Pancreas (tissue), 10 donors: Measurements from ENCODE around the gene TOX3. TPM values are rescaled to one million over a fixed set of nuclear protein-coding genes. Genes with fewer than 3 reads are reported as not detected.

Experiments used
- ATAC-seq, 4 donors: fragments of 200-7000 bp; cut with Tn5 transposase; one replicate each; pipeline versions ENCODE4 v1.8.0 to v1.9.1; 2020; ENCODE audit warnings: mild to moderate bottlenecking in 4 of 4, moderate library complexity in 4 of 4
- DNase-seq, 6 donors: peaks; one replicate each; pipeline ENCODE4 v3.0.0-alpha.2; 2020
- FAIRE-seq: peaks from 2 replicates; lab custom pipeline; 2012; peaks lifted over from hg19 to GRCh38; lab: Jason Lieb, UNC
- H3K27ac ChIP-seq, 4 donors: fragments of 200-600 bp; sonication (generic); 1 replicate in 3 of 4; 2 replicates in 1 of 4; pipeline versions ENCODE4 v1.5.0 to v1.8.0; 2020
- H3K27me3 ChIP-seq, 4 donors: fragments of 200-600 bp; one replicate each; pipeline ENCODE4 v1.8.0; 2021
- H3K36me3 ChIP-seq, 3 donors: fragments of 200-600 bp; sonication (generic) in 1 of 3; one replicate each; pipeline versions ENCODE4 v1.5.0 to v1.8.0; 2020 to 2021
- H3K4me1 ChIP-seq, 3 donors: fragments of 200-600 bp; one replicate each; pipeline ENCODE4 v1.8.0; 2021
- H3K4me3 ChIP-seq, 4 donors: fragments of 200-600 bp; sonication (generic) in 2 of 4; one replicate each; pipeline versions ENCODE4 v1.5.0 to v1.8.0; 2020 to 2021
- H3K9me3 ChIP-seq, 4 donors: fragments of 200-600 bp; one replicate each; pipeline ENCODE4 v1.8.0; 2021
- CTCF ChIP-seq, 4 donors: fragments of 200-600 bp; sonication (generic) in 3 of 4; IDR thresholded peaks; one replicate each; pipeline versions ENCODE4 v1.5.0 to v1.8.0; 2021; ENCODE audit warnings: antibody characterized with exemption in 4 of 4
- WGBS, 2 donors: extraction: QIAGEN DNeasy Blood & Tissue Kit; methylation state at CpG; one replicate each; pipeline ENCODE4 v1.1.7; 2013; 5-methylcytosine and 5-hydroxymethylcytosine counted together
- intact Hi-C, 3 donors: fragments of 100-400 bp; cut with DNase I; formaldehyde crosslinking; loops; one replicate each; pipeline versions ENCODE4 v1.11.1 to v1.14.2; 2022
- polyA plus RNA-seq, 2 donors: library from polyadenylated mRNA; stranded (reverse); fragments of 200-250 nt; gene quantifications; one replicate each; pipeline ENCODE4 v1.2.3, GENCODE V29; 2013
- total RNA-seq, 6 donors: library from RNA; stranded (reverse); fragmentation: NEBNext Ultra II Directional in 4 of 6; extraction: Animal tissue kit (Norgen Biotek cat#: 25700) in 4 of 6; gene quantifications; one replicate each; pipeline versions ENCODE4 v1.2.1 to v1.2.4, GENCODE V29; 2021 to 2023
- donor health status: healthy with polysubstance abuse.
- donor health status: DM: no; HTN: no; CAD: no; lungs with moderate emphysema.
- donor health status: DM: no; HTN: no; CAD: no.
- donor health status: control.
- donor health status: control.
- donor health status: Bipolar disorder and iron deficiency.
- donor health status: DM: yes; HTN: yes; CAD: no.
- donor health status: DM: no; HTN: no; CAD: no.
- donor health status: DM: no; HTN: no; CAD: no.
- donor health status: DM: yes; HTN: yes; CAD: no.

The TOX3 gene
- total and polyA plus RNA-seq, 8 donors: 1.1 to 6.1 (median 4.2) TPM

GRCh38 chr16:52398021-52398420 is 148.9 kb downstream of the TOX3 start:
- H3K36me3 ChIP-seq: no peaks in the 10 kb centered on the region
- TF ChIP-seq CTCF (IDR thresholded peaks at IDR 0.05): no peak
- H3K4me1 ChIP-seq: no peaks in the 10 kb centered on the region
- no peaks in the 10 kb centered on the region for H3K9me3 ChIP-seq
- FAIRE-seq (no peak), DNase-seq (no peak), ATAC-seq (no peak)
- H3K27ac ChIP-seq: no peak overlapping the region
- 80 to 90% methylated on average over 1 of the region's 1 CpG for WGBS, 2 donors
- no peaks in the 10 kb centered on the region for H3K27me3 ChIP-seq
- intact Hi-C loops: no loop called here
- no peak overlapping the region for H3K4me3 ChIP-seq

- H3K4me3 ChIP-seq: no peak overlapping the region
- H3K27me3 ChIP-seq: no peaks in the 10 kb centered on the region
- no peak for FAIRE-seq
- H3K27ac ChIP-seq: no peak overlapping the region
- no peak for TF ChIP-seq CTCF (IDR thresholded peaks at IDR 0.05)
- H3K9me3 ChIP-seq: no peaks in the 10 kb centered on the region
- whole genome bisulfite sequencing, 2 donors: 84 to 95% methylated on average over 3 of the region's 3 CpGs
- intact Hi-C loops: no loop called here
- H3K36me3 ChIP-seq: no peaks in the 10 kb centered on the region
- ATAC-seq: no peak
- no peak for DNase-seq
- no peaks in the 10 kb centered on the region for H3K4me1 ChIP-seq
Observed at GRCh38 chr16:52393448-52393847, 153.5 kb downstream of the TOX3 start.

GRCh38 chr16:52389045-52389444 is 157.9 kb downstream of the TOX3 start:
- Histone ChIP-seq H3K36me3 (no peaks in the 10 kb centered on the region), H3K27me3 (no peaks in the 10 kb centered on the region), H3K4me1 (no peaks in the 10 kb centered on the region), H3K27ac (no peak overlapping the region), H3K4me3 (no peak overlapping the region), H3K9me3 (no peaks in the 10 kb centered on the region)
- intact Hi-C loops: no loop called here
- TF ChIP-seq CTCF (IDR thresholded peaks at IDR 0.05): no peak
- WGBS, 2 donors: 68 to 94% methylated on average over 1 of the region's 1 CpG
- DNase-seq (no peak), ATAC-seq (peak in 1 of 4 donors; percentile 65), FAIRE-seq (no peak)
